ENCODE data around the gene TRAF1.

The TRAF1 gene

DNA sequence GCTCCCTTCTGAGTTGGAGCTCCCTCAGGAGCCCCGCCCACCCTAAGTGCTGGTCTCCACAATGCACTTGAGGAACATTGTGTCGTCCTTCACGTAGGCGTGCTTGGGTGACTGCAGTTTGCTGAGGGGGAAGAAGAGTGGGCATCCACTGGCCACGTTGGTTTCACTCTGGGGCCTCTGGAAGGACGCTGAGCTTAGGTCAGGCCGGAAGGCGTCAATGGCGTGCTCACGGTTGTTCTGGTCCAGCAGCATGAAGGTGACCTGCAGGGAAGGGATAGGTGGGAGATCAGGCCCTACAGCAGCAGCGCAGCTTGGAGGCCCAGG lies 21.7 kb downstream of the TRAF1 start:
- no peak for DNase-seq

DNA sequence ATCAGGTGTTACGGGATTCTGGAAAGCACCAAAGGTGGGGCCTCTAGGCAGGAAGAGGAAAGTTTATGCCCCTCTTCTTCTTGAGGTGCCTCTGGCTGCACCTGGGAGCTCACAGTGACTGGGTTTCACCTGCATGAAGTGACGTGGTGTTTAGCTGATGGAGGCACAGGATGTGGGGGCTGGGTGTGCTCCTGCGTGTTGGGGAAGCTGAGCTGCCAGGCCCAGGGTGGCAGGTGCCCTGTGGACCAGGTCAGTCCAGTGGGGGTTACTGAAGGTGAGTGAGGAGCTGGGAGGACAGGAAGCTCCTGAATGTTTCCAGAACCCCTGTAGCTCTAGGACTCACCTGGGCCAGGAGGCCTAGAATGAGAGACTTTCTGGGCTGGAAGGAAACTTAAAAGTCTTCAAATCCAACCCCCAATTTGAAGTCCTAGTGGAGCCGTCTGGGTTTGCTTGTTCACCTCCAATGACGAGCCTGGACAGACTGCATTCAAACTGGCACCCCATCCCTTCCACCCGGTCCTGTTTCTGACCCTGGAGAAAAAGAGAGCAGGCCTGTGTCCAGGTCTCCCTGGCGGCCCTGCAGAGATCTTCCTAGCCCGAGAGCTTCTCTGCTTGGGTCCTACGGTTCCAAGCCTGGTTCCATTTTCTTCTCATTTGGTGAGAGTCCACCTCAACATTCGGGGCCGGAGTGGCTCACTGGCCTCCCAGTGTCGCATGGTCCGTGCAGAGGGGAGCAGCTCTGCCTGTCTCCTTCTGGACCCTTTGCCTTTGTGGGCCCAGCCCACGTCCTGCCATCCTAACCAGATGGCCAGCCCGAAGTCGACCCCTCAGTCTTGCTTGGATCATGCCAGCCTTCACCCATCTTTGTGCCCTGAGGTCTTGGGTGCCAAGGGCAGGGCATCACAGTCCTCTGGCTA lies 22.3 kb downstream of the TRAF1 start:
- peak; percentile 78 to 82 for DNase-seq

DNA sequence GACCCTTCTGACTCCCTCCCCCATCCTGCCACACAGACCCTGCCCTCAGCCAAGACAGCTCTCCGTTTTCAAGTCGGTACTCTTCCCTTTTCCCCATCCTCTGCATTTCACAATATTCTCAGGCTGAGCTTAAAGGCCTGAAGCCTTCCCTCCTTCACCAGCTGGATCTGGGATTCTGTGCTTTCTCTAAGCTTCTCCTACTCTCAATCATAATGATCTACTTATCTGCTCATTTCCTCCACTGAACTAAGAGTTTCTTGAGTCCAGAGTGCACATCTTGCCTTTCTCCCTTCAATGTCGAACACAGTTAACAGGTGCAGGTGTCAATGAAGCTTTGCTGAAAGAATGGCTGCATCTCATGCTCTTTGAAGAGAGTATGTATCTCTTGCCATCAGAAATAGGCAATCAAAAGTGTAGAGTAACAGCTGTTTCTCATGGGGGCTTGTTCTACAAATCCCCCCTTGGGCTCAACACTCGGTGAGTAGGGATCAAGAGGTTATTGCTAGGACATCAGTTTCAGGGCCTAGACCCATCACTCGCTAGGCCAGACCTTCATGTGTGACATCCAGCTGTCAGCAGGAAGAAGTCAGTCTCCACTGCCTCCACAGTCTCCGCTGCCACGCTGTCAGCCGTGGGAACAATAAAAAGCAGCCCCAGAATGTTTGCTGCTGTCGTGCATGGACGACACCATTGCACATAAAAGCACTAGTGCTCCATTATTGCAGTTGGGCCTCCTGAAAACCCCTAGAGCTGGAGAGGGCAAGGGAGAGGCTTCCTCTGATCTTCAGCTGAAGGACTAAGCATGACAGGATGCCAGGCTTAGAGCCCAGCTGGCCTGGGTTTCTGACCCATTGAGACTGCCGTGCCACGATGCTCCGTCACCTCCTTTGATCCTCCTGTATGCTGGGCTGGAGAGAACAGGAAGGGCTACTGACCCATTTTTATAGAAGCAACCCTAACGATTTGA lies 23.7 kb downstream of the TRAF1 start:
- no peak for DNase-seq

DNA sequence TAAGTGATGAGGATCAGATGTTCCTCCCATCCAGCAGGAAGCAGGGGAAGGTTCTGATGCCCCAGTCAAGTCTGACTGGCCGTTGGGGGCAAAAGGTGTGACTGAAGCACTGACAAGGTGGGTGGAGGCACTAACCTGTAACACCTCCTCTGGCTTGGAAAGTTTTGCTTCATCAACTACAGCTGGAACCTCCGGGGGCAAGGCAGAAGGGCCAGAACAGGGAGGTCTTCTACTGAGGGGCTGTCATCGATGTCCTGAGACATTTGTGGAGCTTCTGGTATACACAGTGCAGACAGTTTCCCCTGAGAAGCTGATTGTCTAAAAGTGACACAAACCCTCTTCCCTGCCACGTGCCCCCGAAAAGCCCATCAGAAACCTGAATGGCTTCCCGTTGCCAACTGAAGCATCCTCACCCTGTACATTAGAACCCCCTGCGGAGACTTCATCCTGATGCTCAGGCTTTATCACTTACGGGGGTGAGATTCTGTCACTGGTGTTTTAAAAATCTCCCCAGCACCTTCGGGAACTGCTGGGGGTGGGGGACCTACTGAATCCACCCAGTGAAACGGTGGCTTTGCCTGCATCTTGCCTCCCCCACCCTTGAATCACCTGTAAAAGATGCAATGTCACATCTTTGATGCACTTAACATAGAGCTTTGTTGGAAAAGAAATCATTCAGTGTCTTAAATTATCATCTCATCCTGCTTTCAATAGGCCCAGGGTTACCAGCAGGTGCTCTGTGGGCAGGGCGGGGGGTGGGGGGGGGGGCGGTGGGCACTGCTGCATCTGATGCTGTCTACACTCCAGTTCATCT lies 24.6 kb downstream of the TRAF1 start:
- DNase-seq = no peak

DNA sequence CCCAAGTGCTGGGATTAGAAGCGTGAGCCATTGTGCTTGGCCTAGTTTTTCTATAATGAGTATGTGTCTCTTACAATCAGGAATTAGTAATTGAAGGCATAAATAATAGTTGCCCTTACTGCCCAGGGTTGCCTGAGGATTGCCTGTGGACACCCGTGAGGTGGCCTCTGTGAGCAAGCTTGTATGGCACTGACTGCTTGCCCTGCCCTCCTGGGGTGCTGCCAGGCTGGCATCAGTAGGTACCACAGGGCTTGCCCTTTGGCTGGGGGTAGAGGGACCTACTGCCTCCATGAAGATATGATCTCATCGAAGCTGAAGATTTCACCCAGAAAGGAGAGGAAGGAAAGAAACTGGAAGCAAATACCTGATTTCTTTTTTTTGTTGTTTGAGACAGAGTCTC lies 25.8 kb downstream of the TRAF1 start:
- no peak for DNase-seq

DNA sequence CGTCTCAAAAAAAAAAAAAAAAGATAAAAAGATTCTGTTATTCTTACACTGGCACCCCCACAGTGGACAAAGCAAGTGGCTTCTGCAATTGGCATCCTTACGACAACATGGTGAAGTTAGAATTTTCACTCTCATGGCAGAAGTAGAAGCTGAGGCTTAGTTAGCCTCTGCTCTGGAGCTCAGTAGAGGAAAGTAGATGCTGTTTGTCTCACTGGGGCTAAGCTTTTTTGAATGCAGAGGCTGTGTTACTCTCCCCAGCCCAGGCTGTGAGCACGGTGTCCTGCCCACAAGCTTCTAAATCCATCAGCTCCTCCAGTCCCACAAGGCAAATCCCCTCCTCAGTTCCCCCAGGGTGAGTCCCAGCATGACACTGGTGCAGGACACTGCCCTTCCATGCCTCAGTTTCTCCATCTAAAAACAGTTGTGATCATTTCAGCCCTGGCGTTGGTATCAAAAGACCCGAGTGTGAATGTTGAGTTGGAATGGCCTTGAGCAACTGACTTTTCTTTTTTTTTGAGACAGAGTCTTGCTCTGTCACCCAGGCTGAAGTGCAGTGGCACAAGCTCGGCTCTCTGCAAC lies 27.0 kb downstream of the TRAF1 start:
- DNase-seq = no peak

DNA sequence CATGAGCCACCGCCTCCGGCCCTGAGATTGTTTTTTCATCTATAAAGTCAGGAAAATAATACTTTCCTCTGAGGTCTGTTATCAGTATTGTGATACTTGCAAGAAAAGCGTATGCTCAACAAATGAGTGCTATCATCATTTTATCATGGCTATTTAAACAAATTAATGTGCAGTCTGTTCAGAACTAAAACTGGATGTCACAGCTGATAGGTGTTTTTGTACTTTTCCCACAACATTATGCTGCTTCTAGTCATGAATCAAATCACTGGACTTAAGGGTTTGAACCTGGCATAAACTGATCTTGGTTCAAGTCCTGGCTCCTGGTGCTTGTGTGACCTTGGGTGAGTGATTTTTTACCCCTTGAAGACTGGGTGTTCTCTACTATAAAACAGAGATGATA lies 28.2 kb downstream of the TRAF1 start:
- DNase-seq = no peak

DNA sequence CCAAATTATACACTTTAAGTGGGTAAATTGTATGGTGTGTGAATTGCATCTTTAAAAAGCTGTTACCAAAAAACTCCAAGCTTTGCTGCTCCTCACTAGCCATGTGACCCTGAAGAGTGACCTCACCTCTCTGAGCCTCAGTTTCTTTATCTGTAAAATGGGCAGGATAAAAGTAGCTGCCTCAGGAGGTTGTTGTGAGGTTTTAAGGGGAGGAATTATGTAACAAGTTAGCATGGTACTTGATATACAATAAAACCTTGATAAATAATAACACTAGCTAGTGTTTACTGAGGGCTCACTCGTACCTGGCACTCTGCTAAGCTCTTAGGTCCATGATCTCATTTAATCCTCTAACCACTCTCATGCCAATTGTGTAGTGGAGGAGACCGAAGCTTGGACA lies 30.6 kb downstream of the TRAF1 start:
- no peak for DNase-seq

DNA sequence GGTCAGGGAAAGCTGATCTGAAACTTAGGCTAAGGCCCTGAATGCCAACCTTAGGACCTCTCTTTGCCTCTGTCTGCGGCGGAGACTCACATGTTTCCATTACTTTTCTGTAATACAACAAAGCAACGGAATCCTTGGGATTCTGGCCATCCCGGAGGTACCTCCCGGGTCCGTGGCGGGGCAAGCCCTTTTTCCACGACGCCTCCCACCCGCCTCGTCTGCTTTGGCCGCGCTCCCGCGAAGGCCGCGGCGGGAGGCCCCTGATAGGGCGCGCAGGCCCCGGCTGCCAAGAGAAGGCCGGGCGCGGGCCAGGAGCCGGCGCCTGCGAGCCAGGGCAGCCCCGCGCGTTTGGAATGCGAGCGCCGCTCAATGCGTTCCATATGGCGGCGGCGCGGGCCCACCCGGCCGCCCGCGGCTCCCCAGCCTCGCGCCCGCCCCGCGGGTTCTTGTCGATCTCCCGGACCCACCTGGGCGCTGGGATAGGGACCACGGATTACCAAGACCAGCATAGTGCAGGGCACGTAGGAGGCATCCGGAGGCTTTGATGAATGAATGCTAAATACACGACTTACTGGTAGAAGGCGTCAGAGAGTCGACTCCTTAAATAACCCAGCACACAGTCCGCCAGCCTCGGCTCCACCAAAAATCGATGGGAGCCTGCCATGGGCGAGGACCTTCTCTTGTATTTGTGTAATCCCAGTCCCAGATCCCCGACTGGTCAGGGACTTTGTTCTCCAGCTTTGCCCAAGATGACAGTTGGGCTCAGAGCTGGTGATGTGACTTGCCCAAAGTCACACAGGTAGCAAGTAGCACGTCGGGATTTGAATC lies 32.1 kb downstream of the TRAF1 start:
- DNase-seq = no peak

DNA sequence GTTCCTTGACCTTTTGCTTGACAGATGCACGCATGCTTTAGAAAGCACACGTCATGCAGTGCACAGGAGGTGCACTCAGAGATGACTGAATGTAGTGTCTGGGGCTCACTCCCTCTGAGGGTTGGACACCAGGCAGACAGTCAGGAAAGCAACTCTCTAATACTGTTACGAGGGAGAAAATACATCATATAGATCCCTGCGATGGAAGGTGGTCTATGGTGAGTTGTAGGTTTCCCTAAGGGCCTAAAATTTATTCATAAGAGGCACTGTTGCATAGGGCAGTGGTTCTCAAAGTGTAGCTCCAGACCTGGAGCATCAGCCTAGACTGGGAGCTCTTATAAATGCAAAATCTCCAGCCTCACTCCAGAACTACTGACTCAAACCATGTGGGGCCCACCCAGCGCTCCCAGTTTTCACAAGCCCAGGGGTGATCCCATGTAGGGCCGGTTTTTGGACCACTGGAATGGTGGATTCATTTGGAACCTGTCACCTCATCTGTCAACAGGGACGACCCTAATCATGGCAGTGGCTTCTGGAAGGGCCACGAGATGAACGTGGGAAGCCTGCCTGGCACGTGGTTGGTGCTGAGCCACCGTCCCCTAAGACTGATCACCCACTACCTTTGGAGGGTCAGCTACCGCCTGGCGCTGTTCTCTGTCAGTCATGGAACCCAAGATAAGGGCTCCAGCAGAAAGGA lies 32.8 kb downstream of the TRAF1 start:
- no peak for DNase-seq

DNA sequence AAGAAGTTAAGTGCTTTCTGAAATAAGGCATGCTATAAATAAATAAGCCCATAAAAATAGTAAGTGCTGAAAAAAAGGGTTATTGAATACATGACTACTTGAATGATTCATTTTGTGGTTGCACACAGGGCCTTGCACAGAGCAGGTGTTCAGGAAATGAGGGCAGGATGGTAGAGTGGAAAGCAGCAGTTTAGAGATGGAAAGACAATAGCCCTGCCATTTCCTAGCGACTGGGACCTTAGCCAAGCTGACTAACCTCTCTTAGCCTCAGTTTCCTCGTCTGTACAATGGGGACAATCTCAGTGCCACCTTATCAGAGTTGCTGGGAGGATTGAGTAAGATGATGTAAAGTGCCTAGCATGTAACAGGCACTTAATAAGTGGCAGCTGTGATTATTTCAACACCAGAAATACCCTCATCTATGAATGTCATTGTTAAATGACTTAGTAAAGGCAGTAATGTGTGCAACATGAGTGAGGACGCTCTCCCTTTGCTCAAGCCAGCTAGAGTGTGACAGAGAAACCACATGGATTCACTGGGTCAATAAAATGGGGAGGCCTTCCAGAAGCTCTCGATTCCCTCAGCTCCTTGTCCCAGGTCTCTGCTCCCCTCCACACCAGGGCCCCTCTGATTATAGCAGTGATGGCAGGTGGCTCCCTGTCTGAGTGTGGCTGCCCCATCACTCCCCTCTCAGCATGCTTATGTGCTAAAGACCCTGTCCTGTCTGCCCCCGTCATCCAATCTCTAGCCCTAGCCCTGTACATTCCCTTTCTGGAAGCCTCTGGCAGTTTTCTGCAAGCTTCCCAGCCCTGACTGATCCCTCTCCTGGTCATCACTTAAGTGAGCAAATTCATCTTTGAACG lies 33.6 kb downstream of the TRAF1 start:
- peak; percentile 61 to 77 for DNase-seq

DNA sequence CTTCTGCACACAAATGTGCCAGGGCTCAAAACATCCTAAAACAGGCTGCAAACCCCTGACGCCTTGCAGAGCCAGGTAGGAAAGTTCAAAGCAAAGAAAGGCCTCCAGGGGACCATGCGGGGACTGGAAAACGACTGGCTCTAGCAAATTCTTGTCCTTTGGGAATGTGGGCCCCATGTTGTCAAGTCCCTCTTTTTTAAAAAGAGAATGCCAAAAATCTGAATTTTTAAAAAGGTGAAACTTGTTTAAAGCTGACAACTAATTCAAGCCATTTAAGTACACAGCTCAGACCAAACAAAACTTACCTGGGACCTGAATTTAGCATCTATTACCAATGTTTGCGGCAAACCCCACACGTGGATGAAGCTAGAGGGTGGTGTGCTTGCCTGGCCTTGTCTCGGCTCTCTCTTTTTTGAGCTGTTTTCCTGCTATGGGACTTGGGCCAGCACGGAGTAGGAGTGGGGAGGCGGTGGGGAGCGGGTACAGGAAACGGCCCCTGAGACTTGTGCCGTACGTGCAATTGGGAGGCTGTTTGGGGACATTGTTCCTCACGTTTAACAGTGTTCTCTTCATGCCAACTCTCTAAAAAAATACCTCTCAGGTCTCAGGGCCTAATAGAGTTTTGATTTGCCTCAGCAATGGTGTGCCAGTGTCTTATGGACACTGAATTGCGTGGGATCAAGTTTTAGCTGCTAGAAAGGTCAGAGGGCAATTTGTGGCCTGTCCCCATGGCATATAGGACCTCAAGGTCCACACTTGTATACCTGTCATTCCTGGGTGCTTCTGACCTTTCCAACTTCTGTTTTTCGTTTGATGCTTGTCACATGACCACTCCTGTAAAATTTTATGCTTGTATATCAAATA lies 34.5 kb downstream of the TRAF1 start:
- DNase-seq = no peak

DNA sequence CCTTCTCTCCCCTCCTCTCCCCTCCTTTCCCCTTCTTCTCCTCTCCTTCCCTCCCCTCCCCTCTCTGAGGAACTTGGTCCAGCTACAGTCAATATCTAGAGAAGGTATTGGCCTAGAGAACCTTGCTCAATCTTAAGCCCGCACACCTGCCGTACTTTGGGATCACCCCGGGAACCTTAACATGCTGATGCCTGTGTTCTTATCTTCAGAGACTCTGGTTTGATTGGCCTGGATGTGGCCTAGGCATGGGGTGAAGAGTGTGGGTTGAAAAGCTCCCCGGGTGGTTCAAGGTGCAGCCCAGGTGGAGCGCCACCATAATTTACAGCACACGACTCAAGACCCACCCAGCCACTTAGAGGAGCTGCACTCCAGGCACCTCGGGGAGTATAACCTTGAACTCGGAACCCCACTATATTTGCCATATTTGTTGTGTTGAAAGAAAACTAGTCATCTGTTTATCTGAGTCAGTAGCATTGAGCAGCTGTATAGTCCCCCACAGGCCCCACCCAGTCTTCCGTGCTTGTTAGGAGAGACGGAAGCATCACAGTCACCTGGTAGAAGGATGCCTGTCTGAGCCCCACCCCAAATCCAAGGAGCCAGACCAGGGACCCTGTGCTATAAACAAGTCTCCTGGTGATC lies 35.2 kb downstream of the TRAF1 start:
- DNase-seq = peak in 1 of 2 donors; percentile 62

DNA sequence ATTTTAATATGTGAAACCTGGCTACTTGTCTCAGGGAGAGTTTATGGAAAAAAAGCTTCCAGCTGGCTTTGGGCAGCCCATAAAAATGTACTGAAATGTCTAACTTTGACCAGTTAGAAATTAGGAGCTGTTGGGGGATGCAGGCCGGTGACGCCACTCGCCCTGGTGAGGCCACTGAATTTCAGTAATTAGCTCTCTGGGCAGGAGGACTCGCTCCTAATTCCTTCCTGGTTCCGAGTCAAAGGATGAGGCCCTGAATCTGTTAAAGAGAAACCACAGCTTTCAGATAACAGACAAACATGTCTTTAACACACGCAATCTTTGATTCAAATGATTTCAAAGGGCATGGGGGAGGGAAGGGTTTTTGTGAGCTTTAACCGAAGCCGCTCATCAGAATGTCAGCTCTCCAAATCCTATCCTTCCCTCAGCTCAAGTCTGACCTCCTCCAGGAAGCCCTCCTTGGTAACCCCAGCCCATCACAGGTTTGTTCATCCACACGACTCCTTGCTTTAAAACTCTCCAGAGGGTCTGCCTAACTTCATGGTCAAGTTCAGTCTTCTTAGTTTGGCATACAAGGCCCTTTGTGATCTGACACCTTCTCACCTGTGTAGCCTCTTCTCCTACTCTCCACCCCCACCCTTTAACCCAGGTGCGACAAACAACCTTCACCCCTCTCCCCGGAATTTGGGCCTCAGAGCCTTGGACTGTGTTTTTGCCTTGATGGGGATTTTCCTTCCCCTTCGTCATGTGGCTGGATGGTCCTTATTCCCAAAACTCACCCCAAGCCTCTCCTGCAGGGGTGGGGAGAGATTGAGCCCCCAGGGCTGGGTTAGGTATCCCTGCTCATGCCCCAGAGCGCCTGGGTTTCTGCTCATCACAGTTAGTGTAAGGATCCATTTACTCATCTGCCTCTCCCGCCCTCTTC lies 36.0 kb downstream of the TRAF1 start:
- peak; percentile 44 to 69 for DNase-seq

DNA sequence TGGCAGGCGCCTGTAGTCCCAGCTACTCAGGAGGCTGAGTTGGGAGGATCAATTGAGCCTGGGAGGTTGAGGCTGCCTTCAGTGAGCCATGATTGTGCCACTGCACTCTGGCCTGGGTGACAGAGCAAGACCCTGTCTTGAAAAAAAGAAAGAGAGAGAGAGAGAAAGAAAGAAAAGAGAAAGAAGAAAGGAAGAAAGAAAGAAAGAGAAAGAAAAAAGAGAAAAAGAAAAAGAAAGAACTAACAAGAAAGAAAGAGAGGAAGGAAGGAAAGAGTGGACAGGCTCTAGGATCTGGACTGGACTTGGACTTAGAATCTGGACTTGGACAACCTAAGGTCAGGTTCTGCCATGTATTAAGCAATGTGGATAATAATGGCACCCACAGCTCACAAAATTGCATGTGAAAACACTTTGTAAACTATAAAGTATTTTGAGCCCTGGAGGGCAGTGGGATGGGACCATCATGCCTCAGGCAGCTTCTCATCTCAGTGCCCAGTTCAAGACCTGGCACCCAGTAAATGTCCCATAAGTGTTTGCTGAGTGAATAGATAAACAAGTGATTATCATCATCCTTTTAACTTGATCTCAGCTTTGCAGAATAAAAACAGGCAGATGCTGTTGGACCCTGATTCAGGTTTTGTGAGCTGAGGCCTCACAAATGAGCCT lies 36.9 kb downstream of the TRAF1 start:
- DNase-seq = no peak

DNA sequence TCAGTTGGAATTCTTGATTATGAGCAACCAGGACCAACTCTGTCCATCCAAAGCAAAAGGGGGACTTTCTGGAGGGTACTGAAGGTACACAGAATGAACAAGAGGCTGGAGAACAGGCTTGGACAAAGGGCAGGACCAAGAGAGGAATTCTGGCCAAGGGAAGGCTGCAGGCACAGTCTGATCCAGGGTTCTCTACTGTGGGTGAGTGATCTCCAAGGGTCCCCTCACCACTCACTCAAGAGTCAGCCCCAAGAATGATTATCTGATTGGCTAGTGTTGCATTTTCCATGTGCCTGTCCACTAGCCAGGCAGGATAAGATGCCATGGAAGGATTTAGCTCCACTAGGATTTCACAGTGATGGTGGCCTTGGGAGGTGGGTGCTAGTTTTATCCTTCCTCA lies 38.0 kb downstream of the TRAF1 start:
- DNase-seq = no peak

DNA sequence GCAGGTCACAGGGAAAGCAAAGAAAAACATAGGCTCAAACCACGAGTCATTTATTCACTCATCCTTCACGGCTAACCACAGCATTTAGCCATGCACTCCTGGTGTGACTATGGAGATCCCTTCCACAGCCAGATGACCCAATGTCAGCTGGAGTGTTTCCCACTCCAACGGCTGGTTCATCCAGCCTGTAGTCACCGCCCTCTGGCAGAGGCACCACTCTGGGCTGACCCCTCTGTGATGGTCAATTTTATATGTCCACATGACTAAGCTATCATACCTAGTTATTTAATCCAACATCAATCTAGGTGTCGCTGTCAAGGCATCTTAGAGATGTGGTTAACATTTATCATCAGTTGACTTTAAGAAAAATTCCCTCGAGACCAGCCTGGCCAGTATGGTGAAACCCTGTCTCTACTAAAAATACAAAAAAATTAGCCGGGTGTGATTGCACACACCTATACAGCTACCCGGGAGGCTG lies 40.1 kb downstream of the TRAF1 start:
- no peak for DNase-seq

Measured in CD4-positive, alpha-beta T cell treated with Interferon alpha-2 for 1 hour (primary cell).